Choroid plexus epithelial cell (primary cell): ENCODE data around the gene C1orf216.

Experiments
- DNase-seq: peaks from one replicate; pipeline ENCODE4 v3.0.0-alpha.2; 2010; ENCODE audit warnings: low read depth
- H3K4me3 ChIP-seq: 2 replicates; pipeline ENCODE4 v1.5.1; 2011; ENCODE audit warnings: low read depth, mild to moderate bottlenecking, control low read depth, low read length, moderate library complexity
- TF ChIP-seq, protein P1 (sequence below): conservative IDR thresholded peaks from 2 replicates; pipeline ENCODE4 v1.5.1; 2011; ENCODE audit warnings: low read depth, mild to moderate bottlenecking, control low read depth, inconsistent platforms, low read length, moderate library complexity

The C1orf216 gene, protein sequence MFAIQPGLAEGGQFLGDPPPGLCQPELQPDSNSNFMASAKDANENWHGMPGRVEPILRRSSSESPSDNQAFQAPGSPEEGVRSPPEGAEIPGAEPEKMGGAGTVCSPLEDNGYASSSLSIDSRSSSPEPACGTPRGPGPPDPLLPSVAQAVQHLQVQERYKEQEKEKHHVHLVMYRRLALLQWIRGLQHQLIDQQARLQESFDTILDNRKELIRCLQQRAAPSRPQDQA

DNA sequence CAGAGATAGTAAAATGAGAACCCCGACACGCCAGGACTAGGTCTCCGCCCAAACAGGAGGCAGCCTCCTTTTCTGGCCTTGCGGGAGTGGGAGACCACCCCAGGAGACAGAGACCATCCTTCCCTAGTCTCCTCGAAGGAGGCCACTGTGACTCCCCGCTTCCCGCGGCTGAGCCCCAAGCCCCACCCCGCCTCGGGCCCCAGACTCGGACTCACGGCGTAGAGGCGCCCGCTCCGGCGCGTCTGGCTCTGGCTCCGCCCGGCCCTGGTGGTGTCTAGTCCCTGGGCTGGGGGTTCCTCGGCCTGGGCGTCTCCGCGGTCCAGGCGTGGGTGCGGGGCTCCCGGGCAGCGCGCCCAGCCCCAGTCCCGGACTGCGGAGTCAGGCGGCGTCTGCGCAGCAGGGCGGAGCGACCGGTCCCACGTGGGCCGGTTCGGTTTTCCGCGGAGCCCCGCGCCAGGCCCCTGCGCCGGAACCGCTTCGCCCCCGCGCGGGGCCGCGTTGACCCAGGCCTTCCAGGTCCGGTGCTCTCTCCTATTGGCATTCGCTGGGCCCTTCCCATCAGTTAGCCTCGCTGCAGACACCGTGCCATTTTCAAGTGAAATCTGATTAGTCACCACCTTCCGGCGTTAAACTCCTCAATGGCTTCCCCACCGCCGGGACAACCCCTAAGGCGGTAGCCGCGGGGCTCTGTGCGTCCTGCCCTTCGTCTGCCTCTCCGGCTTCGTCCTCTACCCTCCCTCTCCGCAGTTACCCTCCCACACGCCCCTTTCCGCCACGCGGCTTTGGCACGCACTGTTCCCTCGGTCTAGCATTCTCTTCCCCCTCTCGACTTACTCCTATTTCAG lies at the start of gene C1orf216:
C1orf216 (minus strand) TSS at position 393 of the 845 bp plus-strand sequence. CDS start 2,563 bp downstream, outside the sequence.
- DNase-seq = peak; percentile 83
- peak within 1 kb of the TSS; percentile 89 for H3K4me3 ChIP-seq
- TF ChIP-seq, protein P1, sequence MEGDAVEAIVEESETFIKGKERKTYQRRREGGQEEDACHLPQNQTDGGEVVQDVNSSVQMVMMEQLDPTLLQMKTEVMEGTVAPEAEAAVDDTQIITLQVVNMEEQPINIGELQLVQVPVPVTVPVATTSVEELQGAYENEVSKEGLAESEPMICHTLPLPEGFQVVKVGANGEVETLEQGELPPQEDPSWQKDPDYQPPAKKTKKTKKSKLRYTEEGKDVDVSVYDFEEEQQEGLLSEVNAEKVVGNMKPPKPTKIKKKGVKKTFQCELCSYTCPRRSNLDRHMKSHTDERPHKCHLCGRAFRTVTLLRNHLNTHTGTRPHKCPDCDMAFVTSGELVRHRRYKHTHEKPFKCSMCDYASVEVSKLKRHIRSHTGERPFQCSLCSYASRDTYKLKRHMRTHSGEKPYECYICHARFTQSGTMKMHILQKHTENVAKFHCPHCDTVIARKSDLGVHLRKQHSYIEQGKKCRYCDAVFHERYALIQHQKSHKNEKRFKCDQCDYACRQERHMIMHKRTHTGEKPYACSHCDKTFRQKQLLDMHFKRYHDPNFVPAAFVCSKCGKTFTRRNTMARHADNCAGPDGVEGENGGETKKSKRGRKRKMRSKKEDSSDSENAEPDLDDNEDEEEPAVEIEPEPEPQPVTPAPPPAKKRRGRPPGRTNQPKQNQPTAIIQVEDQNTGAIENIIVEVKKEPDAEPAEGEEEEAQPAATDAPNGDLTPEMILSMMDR = no peak

DNA sequence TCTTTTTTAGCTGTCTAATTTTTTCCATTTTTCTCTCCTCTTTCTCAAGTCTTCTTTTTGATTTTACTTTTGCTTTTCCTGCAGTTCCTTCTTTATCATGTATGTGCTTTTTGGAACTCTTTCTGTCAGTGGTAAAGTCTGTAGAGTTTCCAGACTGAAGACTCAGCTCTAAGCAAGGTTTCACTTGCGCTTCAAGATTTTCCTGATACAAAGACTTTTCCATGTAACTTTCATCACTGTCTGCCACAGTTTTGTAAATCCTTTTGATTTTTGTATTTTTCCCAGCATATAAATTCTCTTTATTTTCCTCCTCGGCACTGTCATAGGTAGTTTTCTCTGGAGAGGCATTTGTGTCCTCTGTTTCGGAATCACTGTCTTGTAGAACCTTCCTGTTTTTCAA lies 45.6 kb upstream of the C1orf216 start:
- no peak for DNase-seq
- TF ChIP-seq, protein P1 = no peak
- H3K4me3 ChIP-seq = no peak overlapping the region

DNA sequence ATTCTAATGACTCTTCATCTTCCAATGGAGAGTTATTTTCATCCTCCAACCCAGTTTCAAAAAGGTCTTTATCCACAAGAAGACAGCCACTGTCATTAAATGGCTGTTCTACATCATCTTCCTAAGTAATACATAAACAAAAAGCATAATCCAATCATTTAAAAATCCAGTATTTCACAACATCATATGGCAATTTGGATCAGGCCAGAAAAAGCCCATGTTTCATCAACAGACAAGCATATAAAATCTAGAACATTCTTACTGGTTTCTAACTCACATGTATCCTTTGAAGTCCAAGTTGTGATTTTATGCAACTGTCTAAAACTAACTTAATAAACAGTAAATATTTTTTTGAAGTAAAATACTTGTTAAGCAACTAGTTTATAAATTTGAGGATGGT lies 44.5 kb upstream of the C1orf216 start:
- DNase-seq = peak; percentile 10
- TF ChIP-seq, protein P1 = no peak

DNA sequence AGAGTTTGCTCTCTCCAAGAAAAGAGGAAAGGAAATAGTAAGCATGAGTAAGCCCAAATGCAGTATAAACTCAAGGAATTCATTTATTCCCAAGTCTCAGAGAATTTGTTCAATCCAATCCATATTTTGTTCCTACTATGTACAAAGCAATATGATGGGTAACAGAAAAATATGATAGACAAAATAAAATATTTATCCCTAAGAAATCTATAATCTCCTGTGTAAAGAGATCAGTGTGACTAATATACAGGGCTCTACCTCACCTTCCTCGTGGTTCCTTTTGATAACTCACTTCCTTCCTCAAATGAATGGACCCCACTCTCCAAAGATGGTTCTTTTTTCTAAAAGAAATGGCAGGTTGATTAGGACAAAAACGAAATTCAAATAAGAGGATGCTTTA lies 43.5 kb upstream of the C1orf216 start:
- no peak for DNase-seq
- H3K4me3 ChIP-seq = no peak overlapping the region
- TF ChIP-seq, protein P1 = no peak

More for the DNA sequence above, 44.5 kb upstream of the C1orf216 start:
- H3K4me3 ChIP-seq = no peak overlapping the region

DNA sequence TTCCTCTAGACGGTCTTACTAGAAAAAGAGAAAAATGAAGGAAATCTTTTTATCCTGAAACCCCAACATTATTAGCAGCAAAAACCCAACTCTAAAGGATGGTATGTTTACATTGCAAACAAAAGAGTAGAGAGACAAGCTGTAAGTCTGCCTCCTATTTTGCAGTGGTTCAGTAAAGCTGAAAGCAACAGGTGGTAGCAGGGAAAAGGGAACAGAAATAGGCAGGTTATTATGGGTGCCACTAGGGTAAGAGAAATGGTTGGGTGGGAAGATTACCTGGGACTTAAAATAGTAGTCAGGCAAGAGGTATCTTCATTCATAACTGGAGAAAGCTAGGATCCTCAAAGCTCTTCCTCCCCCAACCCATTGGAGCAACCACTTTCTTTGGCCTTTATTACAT lies 37.4 kb upstream of the C1orf216 start:
- TF ChIP-seq, protein P1 = no peak
- no peak for DNase-seq

DNA sequence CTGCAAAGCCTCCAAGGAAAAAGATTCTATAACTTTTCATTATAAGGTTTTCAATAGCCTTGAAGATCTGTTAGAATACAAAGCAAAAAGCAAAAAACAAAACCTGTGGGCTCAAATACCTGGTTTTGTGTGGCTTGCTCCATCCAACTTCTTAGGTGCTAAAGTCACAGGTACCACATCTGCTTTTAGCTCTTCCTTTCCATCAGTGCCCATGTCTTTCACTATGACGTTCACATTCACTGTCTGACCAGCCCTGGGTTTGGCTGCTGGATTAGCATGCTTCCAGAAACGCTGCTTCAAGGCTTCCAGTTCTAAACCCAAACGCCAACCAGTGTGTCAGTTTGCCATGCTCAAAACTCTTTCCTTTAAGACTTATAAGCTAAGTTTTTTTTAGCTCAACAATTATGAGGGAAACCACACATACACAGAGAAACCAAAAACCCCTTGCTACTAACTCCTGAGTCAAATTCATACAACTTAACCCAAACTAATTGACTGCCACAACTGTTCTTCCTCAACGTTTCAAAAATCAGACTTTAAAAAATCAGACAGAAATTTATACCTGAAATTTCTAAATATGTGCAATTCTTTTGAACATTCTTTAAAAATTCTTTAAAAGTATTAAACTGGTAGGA lies 35.1 kb upstream of the C1orf216 start:
- H3K4me3 ChIP-seq = no peak overlapping the region
- TF ChIP-seq, protein P1 = no peak
- no peak for DNase-seq

More for the DNA sequence above, 37.4 kb upstream of the C1orf216 start:
- H3K4me3 ChIP-seq = no peak overlapping the region
